Duodenal mucosa (tissue), 2 donors: Measurements from ENCODE around the gene USP9X.
"Not testable (repeated sequence)": the region's sequence is repeated elsewhere in the genome, so short reads cannot be mapped to it uniquely, and the experiment has no call there.

Experiments
- H3K27ac ChIP-seq: one replicate; pipeline ENCODE4 v1.7.0; 2013; ENCODE audit warnings: low read depth, low read length
- H3K27me3 ChIP-seq, 2 donors: one replicate each; pipeline ENCODE4 v1.7.0; 2013; ENCODE audit warnings: low read length in 2 of 2, control low read depth in 1 of 2; ENCODE audit not compliant: insufficient read depth in 2 of 2, control insufficient read depth in 1 of 2
- H3K36me3 ChIP-seq, 2 donors: one replicate each; pipeline ENCODE4 v1.7.0; 2013; ENCODE audit warnings: low read length in 2 of 2, control low read depth in 1 of 2; ENCODE audit not compliant: insufficient read depth in 2 of 2, control insufficient read depth in 1 of 2
- H3K4me1 ChIP-seq, 2 donors: one replicate each; pipeline ENCODE4 v1.7.0; 2013; ENCODE audit warnings: low read length in 2 of 2, control low read depth in 1 of 2; ENCODE audit not compliant: insufficient read depth in 2 of 2, control insufficient read depth in 1 of 2
- H3K4me3 ChIP-seq, 2 donors: one replicate each; pipeline ENCODE4 v1.7.0; 2013; ENCODE audit warnings: low read length in 2 of 2, low read depth in 1 of 2
- H3K9ac ChIP-seq, 2 donors: one replicate each; pipeline ENCODE4 v1.7.0; 2013; ENCODE audit warnings: low read length in 2 of 2, low read depth in 1 of 2
- H3K9me3 ChIP-seq, 2 donors: one replicate each; pipeline ENCODE4 v1.7.0; 2013; ENCODE audit warnings: low read length in 2 of 2, control low read depth in 1 of 2; ENCODE audit not compliant: control insufficient read depth in 1 of 2

The USP9X gene

DNA sequence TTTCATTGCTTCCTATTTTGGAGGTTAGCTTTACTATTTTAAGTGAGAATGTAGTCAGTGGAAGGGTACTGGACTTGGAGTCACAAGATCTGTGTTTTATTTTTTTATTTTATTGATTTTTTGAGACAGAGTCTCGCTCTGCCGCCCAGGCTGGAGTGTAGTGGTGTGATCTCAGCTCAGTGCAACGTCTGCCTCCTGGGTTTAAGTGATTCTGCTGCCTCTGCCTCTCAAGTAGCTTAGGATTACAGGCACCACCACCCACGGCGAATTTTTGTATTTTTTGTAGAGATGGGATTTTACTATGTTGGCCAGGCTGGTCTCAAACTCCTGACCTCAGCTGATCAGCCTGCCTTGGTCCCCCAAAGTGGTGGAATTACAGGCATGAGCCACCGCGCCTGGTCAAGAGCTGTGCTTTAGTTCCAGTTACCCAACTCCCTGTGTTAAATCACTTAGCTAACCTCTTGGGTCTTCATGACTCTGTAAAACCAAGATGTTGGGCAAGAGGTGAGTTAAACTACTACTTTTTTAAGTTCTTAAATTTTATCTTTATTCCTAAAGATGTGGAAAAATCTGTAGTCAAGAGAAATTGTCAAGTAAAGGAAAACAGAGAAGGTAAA, 11.2 kb downstream of the USP9X start:
- no peaks in the 10 kb centered on the region for H3K27me3 ChIP-seq
- H3K9ac ChIP-seq: no peak overlapping the region
- no peak overlapping the region for H3K27ac ChIP-seq
- peaks cover 25 to 26% of the 10 kb centered on the region in 2 donors for H3K4me1 ChIP-seq
- H3K9me3 ChIP-seq: no peaks in the 10 kb centered on the region
- no peaks in the 10 kb centered on the region for H3K36me3 ChIP-seq
- H3K4me3 ChIP-seq: no peak overlapping the region

GRCh38 chrX:41097326-41097725, 12.1 kb downstream of the USP9X start:
- Histone ChIP-seq H3K27me3 (no peaks in the 10 kb centered on the region), H3K9ac (no peak overlapping the region), H3K36me3 (no peaks in the 10 kb centered on the region), H3K4me3 (no peak overlapping the region), H3K9me3 (no peaks in the 10 kb centered on the region), H3K27ac (no peak overlapping the region), H3K4me1 (peaks cover 16 to 23% of the 10 kb centered on the region in 2 donors)

DNA sequence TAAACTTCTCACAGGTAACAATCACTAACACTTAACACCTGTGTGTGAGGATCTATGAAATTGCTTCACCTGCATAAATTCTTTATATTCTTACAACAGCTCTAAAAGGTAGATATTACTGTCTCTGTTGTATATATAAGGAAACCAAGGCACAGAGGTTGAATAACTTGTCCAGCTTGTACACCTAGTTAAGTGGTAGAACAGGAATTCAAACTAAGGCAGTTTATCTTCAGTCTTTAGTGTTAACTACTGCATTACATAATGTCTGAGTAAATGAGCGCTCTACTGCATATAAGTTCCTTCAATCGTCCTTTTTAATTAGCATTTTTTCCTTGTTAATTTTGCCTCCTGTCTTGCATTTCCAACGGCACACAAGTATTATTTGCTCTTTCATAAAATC, 15.0 kb downstream of the USP9X start:
- H3K9me3 ChIP-seq: no peaks in the 10 kb centered on the region
- H3K27me3 ChIP-seq: no peaks in the 10 kb centered on the region
- H3K27ac ChIP-seq: no peak overlapping the region
- H3K36me3 ChIP-seq: no peaks in the 10 kb centered on the region
- no peak overlapping the region for H3K9ac ChIP-seq
- H3K4me1 ChIP-seq: peaks cover 10 to 14% of the 10 kb centered on the region in 2 donors
- no peak overlapping the region for H3K4me3 ChIP-seq

DNA sequence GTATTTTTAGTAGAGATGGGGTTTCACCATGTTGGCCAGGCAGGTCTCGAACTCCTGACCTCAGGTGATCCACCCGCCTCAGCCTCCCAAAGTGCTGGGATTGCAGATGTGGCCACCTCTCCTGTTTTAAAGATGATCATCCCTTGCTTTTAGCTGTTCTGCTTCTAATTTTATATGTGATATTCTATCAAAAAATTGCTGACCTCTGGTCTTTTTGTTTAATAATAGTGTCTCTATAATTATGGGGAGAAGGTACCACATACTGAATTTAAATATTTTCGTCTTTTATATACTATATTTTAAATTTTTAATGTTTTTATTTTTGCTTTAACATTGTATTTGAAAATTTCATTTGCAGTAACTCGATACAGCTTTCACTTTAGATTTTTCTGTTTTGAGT, 15.6 kb downstream of the USP9X start:
- Histone ChIP-seq H3K4me1 (peaks cover 4 to 10% of the 10 kb centered on the region in 2 donors), H3K36me3 (no peaks in the 10 kb centered on the region), H3K27me3 (no peaks in the 10 kb centered on the region), H3K9me3 (no peaks in the 10 kb centered on the region), H3K4me3 (no peak overlapping the region), H3K27ac (no peak overlapping the region), H3K9ac (no peak overlapping the region)

- Histone ChIP-seq H3K4me3 (no peak overlapping the region), H3K27me3 (no peaks in the 10 kb centered on the region), H3K4me1 (peaks cover 14 to 18% of the 10 kb centered on the region in 2 donors), H3K36me3 (no peaks in the 10 kb centered on the region), H3K9ac (no peak overlapping the region), H3K27ac (no peak overlapping the region), H3K9me3 (no peaks in the 10 kb centered on the region)
These were observed 19.8 kb downstream of the USP9X start for GRCh38 chrX:41105005-41105404.

DNA sequence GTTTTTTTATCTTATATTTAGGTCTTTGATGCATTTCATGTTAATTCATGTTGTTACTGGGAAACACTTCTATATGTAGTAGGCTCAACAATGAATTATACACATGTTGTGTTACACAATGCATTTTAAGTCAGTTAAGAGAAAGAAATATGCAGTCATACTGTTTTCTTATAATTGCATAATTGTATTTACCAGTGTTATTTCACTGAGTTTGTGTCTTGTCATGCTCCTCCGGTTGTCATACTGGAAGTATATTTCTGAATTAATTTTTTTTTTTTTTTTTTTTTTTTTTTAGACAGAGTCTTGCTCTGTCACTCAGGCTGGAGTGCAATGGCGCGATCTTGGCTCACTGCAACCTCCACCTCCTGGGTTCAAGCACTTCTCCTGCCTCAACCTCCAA, 21.0 kb downstream of the USP9X start:
- H3K27me3 ChIP-seq, H3K27ac ChIP-seq, H3K36me3 ChIP-seq, H3K4me3 ChIP-seq, H3K9ac ChIP-seq, H3K9me3 ChIP-seq: not testable (repeated sequence)
- peaks cover 14 to 29% of the 10 kb centered on the region in 2 donors for H3K4me1 ChIP-seq

DNA sequence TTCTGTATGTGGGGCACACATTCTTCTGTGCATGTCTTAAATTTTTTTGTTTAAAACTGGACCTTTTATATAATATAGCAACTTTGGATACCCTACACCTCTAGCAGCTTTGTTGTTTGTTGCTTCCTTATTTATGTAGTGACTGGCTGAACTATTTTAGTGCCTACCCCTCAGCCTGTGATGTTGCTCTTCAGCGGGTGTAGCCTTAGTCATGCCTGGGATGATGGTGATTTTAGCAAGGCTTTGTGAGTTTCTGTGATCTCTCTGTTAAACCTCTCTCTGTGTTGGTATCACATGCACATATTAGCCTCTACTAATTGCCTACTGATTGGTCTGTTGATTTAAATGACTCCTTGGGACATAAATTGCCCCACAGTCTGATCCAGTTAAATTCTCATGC, 22.8 kb downstream of the USP9X start:
- Histone ChIP-seq H3K27me3 (no peaks in the 10 kb centered on the region), H3K9me3 (no peaks in the 10 kb centered on the region), H3K4me1 (peaks cover 11 to 32% of the 10 kb centered on the region in 2 donors), H3K4me3 (no peak overlapping the region), H3K36me3 (no peaks in the 10 kb centered on the region), H3K27ac (no peak overlapping the region), H3K9ac (no peak overlapping the region)

DNA sequence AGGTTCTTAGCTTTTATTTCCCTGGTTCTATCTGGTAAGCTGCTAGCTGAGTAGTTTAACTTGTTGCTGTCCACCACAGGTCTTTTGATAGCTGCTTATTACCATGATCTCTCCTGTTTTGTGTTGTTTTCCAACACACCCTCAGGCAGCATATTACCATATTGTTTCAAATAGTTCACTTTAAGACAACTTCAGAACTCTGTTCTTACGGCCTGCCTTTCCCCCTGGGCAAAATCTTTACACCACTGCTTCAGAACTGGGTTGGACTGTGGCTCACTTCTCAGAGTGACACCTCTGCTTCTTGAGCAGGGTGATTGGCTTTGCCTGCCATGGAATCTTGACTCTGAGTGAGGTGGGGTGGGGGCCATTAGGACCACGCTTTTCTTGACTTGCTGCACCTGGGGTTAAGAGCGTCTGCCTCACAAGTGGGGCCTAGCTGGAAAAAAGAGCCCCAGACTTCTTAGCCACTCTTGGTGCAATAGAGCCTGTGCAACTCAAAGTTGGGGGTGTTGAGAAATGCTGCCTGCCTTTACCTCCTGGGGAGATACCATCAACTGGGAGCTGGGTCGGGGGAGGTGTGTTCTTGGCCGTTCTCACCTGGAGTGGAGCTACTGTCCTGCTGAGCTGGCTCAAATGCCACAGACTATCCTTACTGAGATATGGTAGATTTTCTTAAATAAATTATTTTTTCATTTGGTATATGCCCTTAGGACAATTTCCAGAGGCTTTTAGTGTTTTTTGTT, 23.4 kb downstream of the USP9X start:
- H3K4me3 ChIP-seq: no peak overlapping the region
- H3K9ac ChIP-seq: no peak overlapping the region
- H3K36me3 ChIP-seq: no peaks in the 10 kb centered on the region
- H3K9me3 ChIP-seq: no peaks in the 10 kb centered on the region
- no peak overlapping the region for H3K27ac ChIP-seq
- H3K27me3 ChIP-seq: no peaks in the 10 kb centered on the region
- peaks cover 11 to 32% of the 10 kb centered on the region in 2 donors for H3K4me1 ChIP-seq

DNA sequence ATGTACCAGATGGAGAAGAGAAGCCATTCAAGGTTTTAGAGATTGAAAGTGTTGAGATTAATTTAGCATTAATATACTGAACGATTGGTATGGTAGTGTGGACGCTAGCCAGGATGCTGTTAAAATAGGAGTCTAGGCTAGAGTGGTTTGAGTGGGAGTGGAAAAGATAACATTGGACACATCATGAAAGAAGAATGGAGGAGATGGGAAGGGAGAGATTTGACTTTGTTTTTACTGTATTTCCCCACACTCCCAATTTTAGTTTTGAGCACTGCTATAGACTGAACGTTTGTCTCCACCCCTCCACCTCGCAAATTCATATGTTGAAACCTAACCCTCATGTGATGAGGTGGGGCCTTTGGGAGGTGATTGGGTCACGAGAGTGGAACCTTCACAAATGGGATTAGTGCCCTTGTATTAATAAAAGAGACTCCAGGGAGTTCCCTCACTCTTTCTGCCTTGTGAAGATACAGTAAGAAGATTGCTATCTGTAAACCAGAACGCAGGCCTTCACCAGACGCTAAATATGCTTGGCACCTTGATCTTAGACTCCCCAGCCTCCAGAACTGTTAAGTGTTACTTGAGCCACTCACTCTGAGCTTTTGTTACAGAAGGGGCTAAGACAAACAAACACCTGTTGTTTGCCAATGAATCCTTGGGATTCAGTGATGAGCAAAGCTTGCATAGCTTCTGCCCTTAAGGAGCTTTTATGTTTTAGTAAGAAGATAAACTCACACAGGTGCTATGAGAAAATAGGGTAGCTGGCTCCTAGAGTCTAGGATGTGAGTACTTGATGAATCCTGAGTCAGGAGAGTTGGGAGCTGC, 25.8 kb downstream of the USP9X start:
- no peak overlapping the region for H3K9ac ChIP-seq
- peaks cover 11 to 35% of the 10 kb centered on the region in 2 donors for H3K4me1 ChIP-seq
- no peaks in the 10 kb centered on the region for H3K27me3 ChIP-seq
- H3K36me3 ChIP-seq: no peaks in the 10 kb centered on the region
- no peak overlapping the region for H3K4me3 ChIP-seq
- H3K9me3 ChIP-seq: no peaks in the 10 kb centered on the region
- H3K27ac ChIP-seq: no peak overlapping the region

DNA sequence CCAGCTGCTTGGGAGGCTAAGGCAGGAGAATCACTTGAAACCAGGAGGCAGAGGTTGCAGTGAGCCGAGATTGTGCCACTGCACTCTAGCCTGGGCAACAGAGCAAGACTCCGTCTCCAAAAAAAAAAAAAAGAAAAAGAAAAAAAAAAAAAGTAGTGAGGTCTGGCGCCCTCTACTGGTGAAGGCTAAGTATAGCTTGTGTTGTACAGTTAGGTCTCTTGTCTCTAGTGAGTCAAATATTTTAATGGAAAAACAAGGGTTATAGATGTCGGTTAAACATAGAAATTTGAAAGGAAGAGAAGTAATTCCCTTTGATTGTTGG, 29.8 kb downstream of the USP9X start:
- not testable (repeated sequence) for H3K36me3 ChIP-seq, H3K9me3 ChIP-seq, H3K9ac ChIP-seq, H3K27ac ChIP-seq, H3K4me3 ChIP-seq, H3K27me3 ChIP-seq
- H3K4me1 ChIP-seq: peaks cover 8 to 25% of the 10 kb centered on the region in 2 donors
